Smooth muscle cell of the brain vasculature (primary cell): ENCODE results near the gene XDH.
A peak's percentile ranks its signal among the peaks of the same experiment; 100 is the strongest.

ENCODE experiments used
- DNase-seq: peaks from one replicate; pipeline ENCODE4 v3.0.0-alpha.2; 2012; ENCODE audit warnings: low read depth, low spot score

Gene XDH

DNA sequence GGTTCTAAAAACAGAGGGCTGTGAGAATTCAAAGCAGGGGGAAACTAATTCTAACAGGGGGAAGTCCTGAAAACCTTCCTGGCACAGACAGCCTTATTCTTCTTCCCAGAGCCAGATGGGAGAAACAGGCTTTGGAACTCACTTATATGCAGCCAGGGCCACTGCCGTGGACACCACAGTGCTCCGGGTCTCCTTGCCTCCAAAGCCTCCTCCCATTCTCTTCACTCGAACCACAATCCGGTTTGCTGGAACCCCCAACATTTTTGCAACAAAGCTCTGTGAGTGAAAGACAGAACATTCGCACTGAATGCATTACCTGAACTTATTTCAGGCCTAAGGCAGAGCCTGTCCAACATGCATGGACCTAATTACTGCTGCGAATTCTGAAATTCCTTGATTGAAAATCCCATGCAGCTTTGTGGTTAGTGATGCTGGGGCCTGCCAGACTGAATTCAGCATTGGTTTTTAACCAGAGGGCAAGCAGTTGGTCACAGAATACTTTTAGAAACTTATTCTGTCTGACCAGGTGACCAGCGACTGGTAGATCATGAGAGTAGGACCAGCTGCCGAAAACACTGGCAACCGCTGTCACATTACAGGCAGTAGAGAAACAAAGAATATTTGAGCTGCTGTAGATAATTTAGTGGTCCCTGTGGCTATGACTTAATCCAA, 48.6 kb downstream of the XDH start:
- no peak for DNase-seq

DNA sequence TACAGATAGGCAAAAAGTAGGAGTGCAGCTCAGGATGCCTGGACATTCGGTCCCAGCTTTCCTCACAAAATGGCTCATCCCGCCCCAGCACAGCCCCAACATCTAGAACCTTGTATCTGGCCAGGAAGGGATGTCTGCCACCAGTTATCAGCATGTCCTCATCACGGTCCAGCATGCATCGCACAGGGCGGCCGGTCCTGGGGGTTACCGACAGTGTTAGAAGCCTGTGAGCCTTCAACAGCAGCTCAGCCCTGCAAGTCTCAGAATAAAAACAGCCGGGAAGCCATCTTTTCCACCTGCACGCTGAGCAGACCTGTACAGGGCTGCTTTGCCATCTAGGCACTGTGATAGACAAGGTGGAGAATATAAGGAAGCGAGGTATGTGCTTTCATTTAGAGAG, 49.2 kb downstream of the XDH start:
- no peak for DNase-seq

DNA sequence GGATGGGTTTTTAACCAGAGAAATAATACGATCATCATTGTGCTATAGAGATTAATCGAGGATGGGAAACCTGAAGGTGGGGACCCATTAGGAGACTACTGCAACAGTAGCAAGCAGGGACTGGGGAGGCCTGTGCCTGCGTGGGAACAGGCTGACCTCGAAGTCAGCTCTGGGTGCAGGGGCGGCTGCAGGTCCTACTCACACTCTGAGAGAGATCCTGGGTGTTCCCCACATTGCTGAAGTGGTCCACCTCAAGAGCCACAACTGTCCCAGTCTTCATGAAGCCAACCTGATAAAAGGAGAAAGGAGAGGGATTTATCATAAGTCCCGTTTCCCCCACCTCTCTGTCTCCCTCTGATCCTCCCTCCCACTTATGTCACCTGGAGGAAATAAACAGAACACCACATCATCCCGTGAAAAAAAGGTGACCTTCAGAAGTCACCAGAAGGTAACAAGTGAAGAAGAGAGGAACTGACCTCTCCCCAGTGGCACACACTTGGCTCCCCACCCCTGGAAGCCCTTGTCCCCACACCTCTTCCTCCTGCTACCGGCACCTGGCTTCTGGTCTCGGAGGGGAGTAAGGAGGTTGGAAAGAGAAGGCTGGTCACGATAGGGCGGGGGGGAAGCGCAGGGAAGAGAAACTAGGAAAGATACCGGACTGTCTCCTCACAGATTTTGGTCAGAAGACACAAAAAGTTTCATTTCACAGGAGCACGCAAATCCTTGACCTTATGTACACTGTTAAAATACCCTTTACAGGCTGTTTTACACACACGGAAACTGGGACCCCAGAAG, 50.4 kb downstream of the XDH start:
- DNase-seq: no peak

DNA sequence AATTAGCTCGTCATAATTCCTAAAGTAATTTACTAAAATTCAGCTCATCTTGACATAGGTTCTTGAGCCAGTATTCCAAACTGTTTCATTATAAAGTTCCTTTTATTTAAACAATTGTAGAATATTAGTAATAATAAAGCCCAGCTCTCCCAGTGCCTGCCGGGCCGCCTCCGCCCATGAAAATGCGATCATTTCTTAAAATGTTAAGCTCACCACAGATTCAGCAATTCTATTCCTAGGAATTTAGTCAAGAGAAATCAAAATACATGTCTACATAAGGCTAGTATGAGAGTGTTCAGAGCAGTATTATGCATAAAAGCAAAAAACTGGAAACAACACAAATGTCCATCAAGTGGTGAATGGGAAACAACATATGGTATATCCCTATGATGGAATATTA, 52.0 kb downstream of the XDH start:
- no peak for DNase-seq

DNA sequence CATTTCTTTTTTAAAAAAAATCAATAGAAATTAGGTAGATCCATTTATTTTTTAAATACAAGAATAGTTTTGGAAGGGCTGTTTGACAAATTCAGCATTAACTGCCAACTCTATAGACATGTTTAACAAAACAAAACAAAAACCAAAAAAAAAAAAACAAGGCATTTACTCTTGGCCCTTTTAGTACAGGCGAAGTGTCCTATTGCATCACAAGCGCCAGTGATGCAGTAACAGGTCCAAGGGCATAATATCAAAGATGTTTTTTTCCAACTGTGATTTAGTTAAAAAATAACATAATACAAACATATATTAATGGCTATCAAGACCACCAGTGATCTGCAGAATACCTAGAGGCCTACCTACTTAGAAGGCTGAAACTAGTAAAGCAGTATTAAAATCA, 55.3 kb downstream of the XDH start:
- DNase-seq: no peak

DNA sequence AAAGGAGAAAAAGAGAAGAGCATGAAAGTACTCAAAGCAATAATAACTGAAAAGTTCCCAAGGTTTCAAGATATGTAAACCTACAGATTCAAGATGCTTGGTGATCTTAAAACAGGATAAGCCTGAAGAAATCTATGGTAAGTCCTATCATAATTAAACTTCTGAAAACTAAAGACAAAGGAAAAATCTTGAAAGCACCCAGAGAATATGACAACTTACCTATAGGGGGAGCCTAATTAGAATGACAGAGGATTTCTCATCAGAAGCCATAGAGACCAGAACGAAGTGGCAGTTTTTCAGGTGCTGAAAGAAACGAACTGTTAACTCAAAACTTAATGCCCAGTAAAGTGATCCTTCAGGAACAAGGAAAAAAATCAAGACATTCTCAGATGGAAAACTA, 59.7 kb downstream of the XDH start:
- no peak for DNase-seq

DNA sequence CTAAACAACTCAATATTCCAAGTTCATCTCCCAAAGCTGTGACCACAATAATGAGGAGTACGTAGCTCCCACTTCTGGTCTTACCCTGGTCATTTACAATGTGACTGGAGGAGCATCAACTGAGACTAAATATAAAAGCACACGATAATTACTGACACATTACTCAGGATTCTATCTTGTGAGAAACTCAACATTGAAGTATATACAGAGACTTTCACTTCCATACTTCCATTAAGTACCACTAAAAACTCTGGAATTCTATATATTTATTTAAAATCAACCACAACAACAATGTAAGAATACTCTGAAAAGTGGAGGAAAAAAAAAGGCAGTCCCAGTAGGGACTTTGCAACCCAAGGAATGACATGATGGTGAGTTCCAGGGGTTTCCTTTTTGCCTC, 61.4 kb downstream of the XDH start:
- DNase-seq: no peak

DNA sequence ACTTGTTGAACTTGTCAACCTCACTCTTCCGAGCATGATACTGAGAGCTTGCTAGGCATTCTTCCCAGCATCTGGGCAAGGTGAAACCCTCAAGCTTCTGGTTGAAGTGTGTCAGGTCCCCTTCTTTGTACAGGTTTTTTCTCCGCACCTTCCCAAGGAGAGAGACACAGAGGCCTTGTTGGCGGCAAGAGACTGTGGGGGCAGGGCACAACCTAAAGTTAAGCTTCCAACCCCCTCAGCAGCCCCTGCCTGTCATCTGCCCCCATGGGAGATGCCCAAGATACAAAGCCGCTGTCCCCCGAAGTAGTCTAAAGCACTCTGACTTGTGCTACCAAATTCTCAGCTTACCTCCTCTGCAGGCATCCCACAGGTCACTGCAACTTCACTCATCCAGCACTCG, 64.9 kb downstream of the XDH start:
- no peak for DNase-seq

DNA sequence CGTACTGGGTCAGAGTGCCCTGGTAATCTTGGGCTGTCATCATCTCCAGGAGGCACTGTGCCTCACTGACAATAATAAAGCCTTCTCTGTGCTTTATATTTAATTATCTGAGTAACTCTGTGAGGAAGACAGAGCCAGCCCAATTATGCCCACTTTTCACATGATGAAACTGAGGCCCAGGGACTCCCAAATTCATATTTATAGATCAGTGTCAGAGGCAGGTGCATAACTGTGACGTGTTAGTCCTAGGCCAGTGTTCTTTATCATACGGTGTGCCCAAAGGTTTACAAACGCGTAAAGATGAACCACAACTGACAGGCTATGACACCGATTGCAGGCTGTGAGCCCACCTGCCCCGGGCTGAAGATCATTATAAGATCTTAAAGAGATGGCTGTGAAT, 65.4 kb downstream of the XDH start:
- DNase-seq: no peak

DNA sequence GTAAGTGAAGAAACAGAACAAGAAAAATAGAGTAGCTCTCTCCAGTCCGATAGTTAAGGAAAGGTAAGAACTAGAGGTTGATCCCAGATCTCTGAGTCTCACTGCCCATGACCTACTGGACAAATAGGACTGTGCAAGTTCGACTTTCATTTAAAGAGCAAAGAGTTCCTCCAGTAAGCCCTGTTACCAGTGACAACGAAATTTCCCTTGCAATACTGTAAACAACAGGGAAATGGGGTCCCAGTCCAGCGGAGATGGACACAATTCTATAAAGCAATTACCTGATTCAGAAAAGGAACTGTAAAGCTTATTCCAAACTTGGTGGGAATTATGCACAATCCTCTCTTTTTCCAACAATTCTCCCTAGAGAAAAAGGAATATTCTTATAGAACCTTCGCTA, 65.9 kb downstream of the XDH start:
- DNase-seq: no peak

DNA sequence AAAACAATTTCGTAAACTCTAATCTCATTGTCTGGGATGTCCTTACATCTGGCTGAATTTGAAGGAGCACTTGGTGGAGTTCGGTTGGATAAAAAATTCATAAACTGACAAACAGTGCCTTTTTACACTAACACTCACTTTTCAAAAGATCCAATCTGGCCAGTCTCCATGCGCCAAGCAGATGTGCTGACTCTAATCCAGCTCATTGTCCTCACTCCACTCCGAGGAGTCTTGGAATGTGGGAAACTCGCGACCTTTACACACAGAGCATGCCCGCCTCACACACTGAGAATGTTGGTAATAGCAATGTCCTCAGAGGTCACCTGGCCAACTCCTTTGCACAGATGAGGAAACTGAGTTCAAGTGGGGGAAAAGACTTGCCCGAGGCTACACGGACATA, 66.8 kb downstream of the XDH start:
- DNase-seq: no peak

DNA sequence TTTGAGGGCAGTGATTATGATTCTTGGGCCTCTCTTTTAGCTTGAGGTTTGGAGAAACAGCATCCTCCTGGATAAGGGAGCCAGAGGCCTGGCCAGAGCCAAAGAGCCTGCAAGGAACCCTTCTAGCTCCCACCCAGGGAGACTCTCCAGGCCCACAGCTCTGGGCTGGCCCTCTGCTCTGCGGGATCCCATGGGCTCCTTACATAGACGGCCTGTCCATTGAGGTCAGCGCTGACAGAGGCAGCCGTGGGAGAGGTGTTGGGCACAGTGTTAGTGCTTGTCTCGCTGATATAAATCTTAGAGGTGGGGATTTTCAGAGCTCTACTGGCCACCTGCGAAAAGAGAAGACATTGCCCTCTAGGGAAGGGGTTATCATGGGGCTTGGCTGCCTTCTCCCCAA, 67.2 kb downstream of the XDH start:
- no peak for DNase-seq

DNA sequence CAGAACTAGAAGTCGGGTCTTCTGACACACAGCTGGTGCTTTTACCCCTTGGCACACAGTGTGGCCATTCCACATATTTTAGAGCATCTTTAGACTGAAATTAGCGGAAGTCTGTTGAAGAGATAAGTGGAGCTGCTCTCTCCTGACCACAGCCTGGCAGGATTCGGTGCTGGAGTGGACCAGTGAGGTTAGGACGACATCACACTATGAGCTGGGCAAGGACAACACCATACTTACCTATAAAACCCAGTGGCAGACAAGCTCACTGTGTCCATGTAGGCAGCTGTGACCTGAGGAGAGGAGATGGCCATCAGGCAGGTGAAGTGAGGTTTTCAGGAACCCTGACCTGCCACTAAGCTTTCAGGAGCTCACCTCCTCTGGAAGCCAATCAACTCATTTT, 70.1 kb downstream of the XDH start:
- DNase-seq: no peak

DNA sequence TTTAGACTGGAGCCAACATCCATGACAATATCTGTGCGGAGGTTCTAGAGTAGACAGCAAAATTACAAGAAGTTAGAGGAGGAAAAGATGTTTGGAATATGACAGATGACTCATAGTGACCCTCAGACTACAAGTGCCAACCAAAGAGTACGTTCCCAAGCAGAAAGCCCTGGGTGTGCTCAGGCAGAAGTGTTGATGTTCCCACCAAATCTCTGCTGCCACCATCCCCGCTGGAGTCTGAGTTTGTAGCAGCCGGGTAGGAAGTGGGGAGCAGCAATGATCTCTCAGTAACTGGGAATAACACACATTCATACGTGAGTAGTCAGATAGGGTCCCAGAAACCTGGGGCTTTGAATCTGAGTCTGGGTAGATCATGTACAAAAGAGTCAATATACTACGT, 73.2 kb downstream of the XDH start:
- no peak for DNase-seq

DNA sequence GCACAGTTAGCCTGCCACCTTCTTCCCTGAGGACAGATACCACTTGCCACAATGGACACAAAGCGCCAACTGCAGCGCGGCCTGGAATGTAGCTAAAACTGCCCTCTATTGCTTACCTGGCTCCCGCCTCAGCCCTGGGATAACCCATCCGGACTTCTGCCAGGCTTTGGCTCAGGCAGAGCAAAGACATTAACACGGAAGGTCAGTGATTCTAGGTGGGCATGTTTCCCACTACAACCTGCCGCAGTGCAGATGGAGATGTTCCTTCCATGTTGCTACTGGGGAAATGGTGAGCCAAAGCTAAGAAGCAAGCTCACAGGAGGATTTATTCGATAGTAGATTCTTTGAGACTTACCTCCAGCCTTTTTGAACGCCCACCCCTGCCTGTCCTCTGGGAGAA, 74.8 kb downstream of the XDH start:
- no peak for DNase-seq

DNA sequence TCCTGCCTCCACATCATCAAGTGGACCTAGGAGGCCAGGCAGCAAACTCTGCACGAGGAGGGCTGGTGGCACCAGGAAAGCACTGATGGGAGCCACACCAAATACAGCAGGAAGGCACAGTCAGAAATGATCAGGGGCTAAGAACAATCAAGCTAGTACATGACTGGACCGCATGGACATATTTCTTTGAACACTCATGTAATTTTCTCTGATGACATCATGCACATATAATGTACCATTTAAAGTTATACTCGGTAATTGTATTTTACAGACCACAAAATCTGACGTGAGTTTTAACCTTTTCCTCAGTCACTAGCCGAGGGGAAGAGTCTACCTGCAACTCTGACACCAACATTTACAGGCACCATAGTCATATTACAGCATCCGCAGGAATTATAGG, 76.7 kb downstream of the XDH start:
- DNase-seq: no peak

DNA sequence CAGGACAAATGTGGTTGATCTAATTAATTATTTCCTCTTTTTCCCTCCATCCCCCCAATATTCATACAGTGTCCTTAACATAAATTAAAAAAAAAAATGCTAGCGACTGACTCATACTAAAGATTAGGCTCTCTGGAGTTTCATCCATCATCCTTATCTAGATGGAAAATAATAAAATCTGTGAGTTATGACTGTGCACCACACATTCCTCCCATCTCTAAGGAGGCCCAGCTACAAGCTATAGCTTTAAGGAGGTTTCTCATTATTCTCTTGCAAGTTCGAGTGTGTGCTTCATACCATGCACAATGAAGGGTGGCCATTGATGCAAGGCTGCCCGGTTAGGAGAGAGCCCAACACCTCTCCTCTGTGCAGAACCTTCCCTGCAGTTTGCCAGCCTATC, 77.3 kb downstream of the XDH start:
- DNase-seq: no peak

DNA sequence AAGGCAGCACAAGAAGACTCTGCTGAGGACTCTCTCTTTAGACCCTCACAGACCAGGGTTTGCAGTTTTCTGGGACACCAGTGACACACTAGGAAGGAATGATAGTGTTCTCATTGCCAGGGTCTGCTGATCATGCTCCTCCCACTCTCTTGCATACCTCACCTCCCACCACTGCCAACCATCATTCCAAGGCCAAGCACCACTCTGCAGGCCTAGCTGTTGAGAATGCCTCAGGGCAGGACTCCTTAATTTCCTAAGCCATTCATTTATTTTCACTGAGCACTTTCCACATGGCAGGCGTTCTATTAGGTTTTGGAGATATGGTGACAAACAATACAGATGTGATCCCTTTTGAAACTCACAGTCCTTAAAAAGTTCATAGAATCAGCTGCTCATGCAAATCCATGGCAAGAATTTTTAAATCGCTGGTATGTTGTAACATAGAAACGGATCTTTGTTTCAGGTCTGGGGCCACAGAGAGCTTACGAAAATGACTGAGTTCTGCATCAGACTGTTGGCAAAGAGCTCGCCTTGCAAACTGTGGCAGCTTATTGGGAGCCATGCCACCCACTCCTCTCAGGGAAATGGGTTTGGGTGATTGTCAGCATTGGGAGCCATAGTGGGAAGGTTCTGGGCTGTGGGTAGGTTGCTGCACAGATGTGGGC, 78.5 kb downstream of the XDH start:
- DNase-seq: no peak

DNA sequence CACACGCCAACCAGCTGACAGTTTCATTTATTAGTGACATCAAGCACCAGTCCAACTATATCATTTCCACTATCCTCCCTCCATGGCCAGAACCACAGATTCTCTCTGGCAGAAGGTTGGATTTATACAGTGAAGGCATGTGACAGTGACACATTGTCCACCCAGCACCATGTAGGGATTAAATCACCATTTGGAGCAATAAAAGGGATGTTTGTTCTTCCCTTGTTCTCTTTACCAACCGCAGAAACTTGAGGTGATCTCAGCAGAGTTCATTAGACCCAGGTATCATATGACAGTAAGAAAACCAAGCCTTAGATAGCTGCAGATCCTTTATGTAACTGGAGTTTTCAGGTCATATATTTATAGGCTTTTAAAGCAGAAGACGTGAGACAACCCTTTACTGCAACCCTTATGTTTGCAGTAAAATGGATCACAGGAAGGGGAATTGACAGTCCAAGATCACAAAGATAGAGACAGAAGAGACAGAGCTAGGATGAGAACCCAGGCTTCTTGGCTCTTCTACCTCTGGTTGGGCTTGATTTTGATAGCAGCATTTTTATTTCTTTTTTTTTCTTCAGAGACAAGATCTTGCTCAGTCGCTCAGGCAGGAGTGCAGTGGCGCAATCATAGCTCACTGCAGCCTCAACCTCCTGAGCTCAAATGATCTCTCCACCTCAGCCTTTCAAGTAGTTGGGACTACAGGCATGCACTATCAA, 80.1 kb downstream of the XDH start:
- DNase-seq: no peak

DNA sequence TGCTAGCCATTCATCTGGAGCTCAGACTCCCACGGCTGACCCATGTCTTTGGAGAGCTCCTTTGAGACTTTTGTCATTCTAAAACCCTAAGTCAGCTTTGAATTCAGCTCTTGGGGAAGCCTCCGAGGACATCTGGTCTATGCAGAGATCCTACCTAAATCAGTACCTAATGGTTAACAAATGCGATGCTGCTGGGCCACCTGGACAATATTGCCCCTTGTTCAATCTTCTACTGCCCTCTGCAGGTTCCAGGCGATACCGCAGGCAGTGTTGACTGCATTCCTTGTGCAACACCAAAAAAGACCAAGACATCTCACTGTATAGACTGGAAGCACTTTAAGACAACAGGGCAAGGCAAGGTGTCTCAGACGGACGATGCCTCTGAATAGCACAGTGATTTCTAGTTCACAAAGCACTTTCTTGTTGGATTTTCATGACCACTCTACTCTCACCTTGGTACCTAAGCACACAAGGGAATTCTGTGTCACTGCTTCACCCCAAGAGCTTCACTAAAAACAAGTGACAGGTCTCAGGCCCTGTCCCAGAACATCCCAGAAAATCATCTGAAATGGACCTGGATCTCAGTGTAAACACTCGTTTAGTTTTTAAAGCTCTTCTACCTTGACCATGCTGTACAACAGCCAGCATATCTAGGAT, 80.9 kb downstream of the XDH start:
- DNase-seq: peak; percentile 60

DNA sequence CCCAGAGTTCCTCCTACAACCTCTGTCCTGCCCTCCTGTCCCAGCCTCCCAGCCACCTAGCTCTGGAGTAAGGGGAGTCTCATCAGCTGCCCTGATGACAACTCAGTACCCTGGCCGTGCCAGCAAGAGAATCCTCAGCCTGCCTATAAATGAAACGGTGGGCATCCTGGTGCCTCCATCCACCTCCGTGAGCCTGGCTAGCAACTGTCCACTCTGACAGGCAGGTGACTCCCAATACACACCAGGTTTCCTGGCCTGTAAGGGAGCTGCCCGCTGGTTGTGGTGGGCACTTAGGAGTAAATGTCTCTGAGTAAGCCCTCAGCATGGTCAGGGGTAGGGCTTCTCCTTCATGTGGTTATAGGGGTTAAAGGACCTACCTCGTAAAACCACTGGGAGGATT, 81.5 kb downstream of the XDH start:
- no peak for DNase-seq

DNA sequence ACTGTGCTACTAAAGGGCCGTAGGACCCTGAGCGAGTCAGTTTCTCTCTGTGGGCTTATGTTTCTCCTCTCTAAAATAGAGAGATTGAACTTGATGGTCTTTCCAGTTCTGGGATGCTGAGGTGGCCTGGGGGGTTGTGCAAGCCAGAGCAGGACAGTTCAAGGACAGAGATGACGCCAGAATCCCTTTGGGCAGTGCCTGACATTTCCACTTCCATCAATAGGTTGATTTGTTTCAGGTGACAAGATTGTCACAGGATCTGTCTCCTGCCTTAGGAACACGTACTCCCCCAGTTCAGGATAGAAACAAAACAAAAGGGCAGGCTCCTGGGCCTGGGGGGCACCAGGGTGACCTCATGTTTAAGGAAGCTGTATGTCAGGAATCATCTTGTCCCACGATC, 82.0 kb downstream of the XDH start:
- no peak for DNase-seq
